HG03097 (cell line): Measurements from ENCODE around the gene TTK.
A peak's percentile ranks its signal among the peaks of the same experiment; 100 is the strongest.

ENCODE experiments used
- ATAC-seq: cut with Tn5 transposase; IDR thresholded peaks from one replicate; pipeline ENCODE4 v1.9.1; 2021; ENCODE audit not compliant: unreplicated experiment, low FRiP score

TTK gene

GRCh38 chr6:80004173-80005072 is at the start of gene TTK:
TTK (plus strand) TSS chr6:80004649; CDS start chr6:80005844, 1,195 bp downstream.
- peak; percentile 100 for ATAC-seq

DNA sequence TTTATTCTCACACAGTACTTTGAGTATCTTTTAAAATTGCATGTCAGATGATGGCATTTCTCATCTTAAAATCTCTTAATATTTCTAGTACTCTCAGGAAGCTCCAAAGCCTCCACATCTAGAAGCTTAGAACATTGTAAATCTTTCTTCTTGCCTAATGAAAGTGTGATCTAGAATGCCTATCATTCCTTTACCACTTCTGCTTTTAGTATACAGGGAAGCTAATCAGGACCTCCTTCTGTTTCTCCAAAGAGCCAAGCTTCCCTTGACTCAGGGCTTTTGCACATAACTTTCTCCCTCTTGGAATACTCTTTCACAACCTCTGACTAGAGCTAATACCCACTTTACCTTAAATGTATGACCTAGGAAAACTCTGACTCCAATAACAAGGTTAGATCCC is 49.6 kb upstream of the TTK start:
- ATAC-seq, result no peak

DNA sequence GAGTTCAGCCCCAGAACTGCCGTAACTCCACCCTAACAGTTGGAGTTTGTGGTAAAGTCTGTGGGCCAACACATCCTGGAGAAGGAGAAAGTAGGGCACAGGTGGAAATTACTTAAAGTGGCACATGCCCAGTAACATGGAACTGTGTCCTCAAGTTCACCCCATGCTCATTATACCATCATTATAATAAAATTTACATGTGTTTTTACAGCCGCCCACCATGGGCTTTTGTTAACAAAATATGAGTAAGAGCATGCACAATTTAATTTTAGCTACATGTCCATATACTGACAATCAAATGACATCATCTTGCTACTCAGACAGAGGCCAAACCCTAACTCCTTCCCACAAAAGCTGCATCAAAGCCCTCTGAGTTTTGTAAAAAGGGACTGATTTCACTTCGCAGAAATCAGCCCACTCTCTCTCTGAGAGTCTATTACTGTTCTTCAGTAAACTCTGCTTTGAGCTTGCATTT is 39.8 kb upstream of the TTK start:
- ATAC-seq, result no peak

- no peak for ATAC-seq
Measured at GRCh38 chr6:79967178-79967577, 37.3 kb upstream of the TTK start.

GRCh38 chr6:79969784-79970183 is 34.7 kb upstream of the TTK start:
- ATAC-seq, result no peak

- no peak for ATAC-seq
Measured at GRCh38 chr6:79971193-79971592, 33.3 kb upstream of the TTK start.

DNA sequence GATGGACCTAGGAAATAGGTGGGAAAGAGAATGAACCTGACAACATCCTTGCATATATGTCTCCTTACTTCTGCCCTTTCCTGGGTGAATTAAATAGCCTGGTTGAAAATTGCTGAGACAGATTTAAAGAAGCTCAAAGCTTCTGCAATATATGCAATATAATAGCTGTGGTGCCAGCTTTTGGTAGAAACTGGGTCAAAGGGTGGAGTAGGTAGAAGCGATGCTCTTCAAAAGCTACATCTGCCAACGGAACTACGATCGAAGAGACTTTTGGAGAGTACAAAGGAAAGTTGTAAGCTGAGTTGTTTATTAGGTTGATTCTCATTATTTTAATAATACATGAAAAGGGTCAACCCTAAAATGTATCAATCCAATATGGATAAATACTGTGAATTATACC is 22.8 kb upstream of the TTK start:
- no peak for ATAC-seq

GRCh38 chr6:79984261-79984660 is 20.2 kb upstream of the TTK start:
- ATAC-seq, result no peak

DNA sequence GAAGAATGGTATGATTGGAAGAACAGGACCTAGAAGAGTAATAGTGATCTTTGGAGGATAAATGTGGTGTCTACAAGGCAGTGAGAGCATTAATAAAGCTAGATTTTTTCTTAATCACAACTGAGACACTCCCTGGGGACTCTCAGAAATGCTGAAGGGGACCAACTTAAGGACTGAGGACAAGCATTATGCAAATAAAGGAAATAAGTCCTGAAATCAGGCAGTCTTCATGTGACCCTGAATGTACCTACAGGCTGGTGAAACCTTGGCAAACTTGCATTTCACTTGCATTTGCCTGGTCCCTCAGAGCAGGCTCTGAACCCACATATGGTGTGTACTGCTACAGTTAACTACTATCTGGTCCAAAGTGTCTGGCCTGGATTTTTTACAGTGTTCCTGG is 19.3 kb upstream of the TTK start:
- ATAC-seq, result no peak

DNA sequence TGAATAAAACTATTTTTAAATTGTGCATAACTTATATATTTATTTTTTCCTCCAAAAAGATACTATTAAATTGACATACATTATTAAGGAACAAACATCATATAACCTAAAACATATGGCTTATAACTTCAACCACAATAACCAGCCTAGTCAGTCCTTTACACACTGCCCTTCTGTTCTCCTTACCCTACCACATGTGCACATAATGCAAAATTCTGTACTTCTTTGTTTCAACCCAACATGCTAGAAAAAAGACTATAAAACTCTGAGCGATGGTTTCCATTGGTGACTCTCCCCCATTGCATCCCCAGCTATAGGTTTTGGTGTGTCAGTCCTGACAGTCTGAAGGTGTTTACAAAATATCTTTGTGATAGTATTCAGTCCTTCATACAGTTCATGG is 14.8 kb upstream of the TTK start:
- no peak for ATAC-seq

GRCh38 chr6:79993012-79993910 is 11.2 kb upstream of the TTK start:
- no peak for ATAC-seq

GRCh38 chr6:79993911-79994309 is 10.5 kb upstream of the TTK start:
- no peak for ATAC-seq

DNA sequence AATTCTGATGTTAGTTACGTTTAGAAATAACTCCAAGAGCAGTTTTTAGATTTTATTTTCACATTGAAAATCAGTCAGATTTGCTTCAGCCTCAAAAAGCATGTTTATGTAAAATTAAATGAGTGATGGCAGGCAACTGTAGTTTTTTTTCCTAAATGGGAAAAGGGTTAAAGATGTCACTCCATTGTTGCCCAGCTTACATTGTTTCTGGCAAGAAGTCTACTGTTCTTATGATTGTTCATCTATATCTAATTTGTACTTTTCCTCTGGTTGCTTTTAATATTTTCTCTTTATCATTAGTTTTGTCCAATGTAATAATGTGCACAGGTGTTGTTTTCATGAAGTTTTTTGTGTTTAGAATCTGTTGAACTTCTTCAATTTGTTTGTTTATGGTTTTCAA is 6.7 kb upstream of the TTK start:
- ATAC-seq, result no peak

DNA sequence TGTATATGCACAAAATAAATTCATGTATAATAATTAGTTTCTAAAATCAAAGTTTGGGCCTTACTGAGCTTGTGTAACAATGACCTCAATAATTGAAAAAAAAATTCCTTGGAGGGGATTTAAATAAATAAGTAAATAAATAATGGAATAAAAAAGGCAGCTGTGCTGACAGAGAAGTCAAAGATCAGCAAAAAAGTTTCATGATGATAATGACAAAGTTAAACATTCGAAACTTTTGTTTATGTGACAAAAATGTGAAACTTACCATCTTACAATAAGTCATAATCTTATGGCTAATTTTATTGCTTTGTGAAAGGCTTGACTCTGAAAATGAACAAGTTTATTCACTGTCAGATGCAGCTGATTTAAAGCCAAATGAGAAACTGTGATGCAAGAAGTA is 3.1 kb upstream of the TTK start:
- ATAC-seq, result no peak

DNA sequence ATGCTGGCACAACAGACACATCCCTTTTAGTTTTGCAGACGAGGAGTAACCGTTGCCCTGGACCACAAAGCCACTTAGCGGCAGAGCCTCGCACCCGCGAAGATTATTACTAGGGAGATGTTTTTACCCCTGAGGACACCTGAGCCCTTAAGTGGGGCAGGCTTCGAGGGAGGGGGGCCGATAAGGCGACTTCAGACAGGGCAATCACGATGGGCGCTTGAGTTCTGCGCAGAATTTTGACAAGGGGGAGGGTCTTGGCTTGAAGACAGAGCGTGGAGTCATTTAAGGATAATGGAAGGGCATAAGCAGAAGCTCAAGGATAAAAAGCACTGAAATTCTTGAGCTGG is 650 bp upstream of the TTK start:
- peak; percentile 14 for ATAC-seq

- ATAC-seq, result no peak
Measured at GRCh38 chr6:80005406-80005805, 957 bp downstream of the TTK start.

GRCh38 chr6:80006541-80006940 is 2.1 kb downstream of the TTK start:
- no peak for ATAC-seq

DNA sequence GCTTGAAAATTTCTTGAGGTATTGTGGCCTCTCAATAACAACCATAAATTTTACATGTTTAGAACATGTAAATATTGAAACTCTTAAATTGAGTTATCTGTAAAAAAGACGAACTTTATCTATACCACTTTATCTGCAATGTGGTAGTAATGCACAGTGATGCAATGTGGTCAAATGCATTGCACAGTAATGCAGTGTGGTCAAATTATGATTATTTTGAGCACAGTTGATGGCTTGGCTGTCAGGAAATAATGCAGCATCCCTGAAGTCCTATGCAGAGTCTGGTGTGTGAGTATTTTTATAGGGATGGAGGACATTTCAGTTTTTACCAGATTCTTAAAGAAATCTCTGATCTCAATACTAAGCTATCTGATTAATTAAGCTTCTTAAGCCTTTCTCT is 5.1 kb downstream of the TTK start:
- ATAC-seq, result no peak

DNA sequence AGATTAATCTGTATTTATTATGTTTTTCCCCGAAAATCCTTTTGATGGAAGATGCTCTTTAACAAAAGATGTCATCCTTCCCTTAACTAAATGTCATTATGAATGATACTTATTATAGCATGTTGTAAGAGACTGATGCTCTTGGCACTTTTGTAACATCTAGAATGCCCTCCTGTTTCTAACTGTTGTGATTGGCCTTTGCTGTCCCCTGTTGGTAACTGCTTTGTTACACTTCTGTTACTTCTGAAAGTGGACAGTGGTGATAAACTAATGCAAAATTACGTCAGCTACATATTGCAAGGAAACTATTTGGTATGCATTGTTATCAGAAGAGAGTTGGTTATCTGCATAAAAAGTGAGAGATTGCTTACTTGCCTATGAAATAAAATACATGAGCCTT is 5.8 kb downstream of the TTK start:
- no peak for ATAC-seq

DNA sequence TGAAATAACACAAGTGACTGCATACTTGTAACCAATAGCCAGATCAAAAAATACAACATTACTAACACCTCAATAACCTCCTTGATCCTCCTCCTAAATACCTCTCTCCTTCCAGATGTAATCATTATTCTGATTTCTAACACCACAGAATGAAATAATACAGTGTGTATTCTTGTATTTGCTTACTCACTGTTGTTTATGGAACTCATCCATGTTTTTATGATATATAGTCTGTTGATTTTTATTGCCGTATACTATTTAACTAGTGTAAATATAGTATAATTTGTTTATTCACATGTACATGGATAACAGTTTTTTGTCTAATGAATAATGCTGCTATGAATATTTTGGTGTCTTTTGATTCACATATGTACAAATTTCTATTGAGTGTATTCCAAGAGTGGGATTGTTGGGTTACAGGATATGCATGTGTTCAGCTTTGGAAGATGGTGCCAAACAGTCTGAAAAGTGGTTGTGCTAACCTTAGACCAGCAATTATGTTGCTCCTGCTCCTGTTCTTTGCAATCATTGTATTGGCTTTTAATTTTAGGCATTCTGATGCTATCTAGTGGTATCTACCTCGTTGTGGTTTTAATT is 11.5 kb downstream of the TTK start:
- no peak for ATAC-seq
